ENCODE results near the gene GRID1.
"Not testable (repeated sequence)": the region's sequence is repeated elsewhere in the genome, so short reads cannot be mapped to it uniquely, and the experiment has no call there.

GRID1 gene

GRCh38 chr10:85719408-85719807 lies 647.2 kb downstream of the GRID1 start:
- no peak for DNase-seq (ENCODE audit: low spot score)
- in situ Hi-C loops (cut with MboI; ENCODE audit: low pct_unique_long_range_greater_than_20kb, low sequenced_read_pairs, unreplicated experiment): no loop called here
- no peak for TF ChIP-seq CTCF (IDR thresholded peaks at IDR 0.05; ENCODE audit: extremely low read depth, insufficient read depth, missing control alignments)

DNA sequence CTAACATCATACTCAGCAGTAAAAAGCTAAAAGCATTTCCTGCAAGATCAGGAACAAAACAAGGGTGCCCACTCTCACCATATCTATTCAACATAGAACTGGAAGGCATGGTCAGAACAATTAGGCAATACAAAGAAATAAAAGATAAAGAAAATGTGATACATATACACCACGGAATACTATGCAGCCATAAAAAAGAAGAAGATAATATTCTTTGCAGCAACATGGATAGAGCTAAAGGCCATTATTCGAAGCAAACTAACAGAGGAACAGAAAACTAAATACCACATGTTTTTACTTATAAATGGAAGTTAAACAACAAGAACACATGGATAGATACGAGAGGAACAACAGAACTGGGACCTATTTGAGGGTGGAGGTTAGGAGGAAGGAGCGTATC lies 652.7 kb downstream of the GRID1 start:
- no peak for TF ChIP-seq CTCF (IDR thresholded peaks at IDR 0.05; ENCODE audit: extremely low read depth, insufficient read depth, missing control alignments)
- in situ Hi-C loops (cut with MboI; ENCODE audit: low pct_unique_long_range_greater_than_20kb, low sequenced_read_pairs, unreplicated experiment): no loop called here
- DNase-seq (ENCODE audit: low spot score): no peak

GRCh38 chr10:85702768-85703167 lies 663.8 kb downstream of the GRID1 start:
- TF ChIP-seq CTCF (IDR thresholded peaks at IDR 0.05; ENCODE audit: extremely low read depth, insufficient read depth, missing control alignments): no peak
- in situ Hi-C loops (cut with MboI; ENCODE audit: low pct_unique_long_range_greater_than_20kb, low sequenced_read_pairs, unreplicated experiment): no loop called here

GRCh38 chr10:85699066-85699465 lies 667.5 kb downstream of the GRID1 start:
- in situ Hi-C loops (cut with MboI; ENCODE audit: low pct_unique_long_range_greater_than_20kb, low sequenced_read_pairs, unreplicated experiment); DNase-seq (ENCODE audit: low spot score): not testable (repeated sequence)

More at GRCh38 chr10:85702768-85703167, 663.8 kb downstream of the GRID1 start:
- no peak for DNase-seq (ENCODE audit: low spot score)

GRCh38 chr10:85696893-85697292 lies 669.7 kb downstream of the GRID1 start:
- no peak for TF ChIP-seq CTCF (IDR thresholded peaks at IDR 0.05; ENCODE audit: extremely low read depth, insufficient read depth, missing control alignments)
- DNase-seq (ENCODE audit: low spot score): no peak
- in situ Hi-C loops (cut with MboI; ENCODE audit: low pct_unique_long_range_greater_than_20kb, low sequenced_read_pairs, unreplicated experiment): no loop called here

- in situ Hi-C loops (cut with MboI; ENCODE audit: low pct_unique_long_range_greater_than_20kb, low sequenced_read_pairs, unreplicated experiment): no loop called here
- no peak for DNase-seq (ENCODE audit: low spot score)
- TF ChIP-seq CTCF (IDR thresholded peaks at IDR 0.05; ENCODE audit: extremely low read depth, insufficient read depth, missing control alignments): no peak
Observed at GRCh38 chr10:85682621-85683020, 684.0 kb downstream of the GRID1 start.

DNA sequence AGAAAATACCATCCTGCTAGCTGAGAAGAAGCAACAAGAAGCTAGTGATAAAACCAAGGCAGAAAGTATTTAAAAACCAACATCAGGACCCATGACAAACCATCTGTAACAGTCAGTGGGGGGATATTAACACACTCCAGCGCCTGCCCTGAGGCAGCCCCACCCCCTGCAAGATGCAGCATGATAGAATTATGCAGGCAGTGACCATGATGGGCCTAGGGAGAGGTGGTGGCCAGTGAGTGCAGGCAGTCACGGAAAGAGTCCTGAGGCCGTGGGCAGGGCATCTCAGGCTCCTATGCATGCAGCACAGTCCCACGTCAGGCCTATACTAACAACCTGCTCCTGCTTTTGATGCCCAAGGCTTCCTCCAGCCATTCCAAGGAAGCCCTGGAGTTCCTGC lies 686.9 kb downstream of the GRID1 start:
- in situ Hi-C loops (cut with MboI; ENCODE audit: low pct_unique_long_range_greater_than_20kb, low sequenced_read_pairs, unreplicated experiment): no loop called here
- TF ChIP-seq CTCF (IDR thresholded peaks at IDR 0.05; ENCODE audit: extremely low read depth, insufficient read depth, missing control alignments): no peak
- no peak for DNase-seq (ENCODE audit: low spot score)
